ENCODE results near the gene GPR17.

The GPR17 gene

DNA sequence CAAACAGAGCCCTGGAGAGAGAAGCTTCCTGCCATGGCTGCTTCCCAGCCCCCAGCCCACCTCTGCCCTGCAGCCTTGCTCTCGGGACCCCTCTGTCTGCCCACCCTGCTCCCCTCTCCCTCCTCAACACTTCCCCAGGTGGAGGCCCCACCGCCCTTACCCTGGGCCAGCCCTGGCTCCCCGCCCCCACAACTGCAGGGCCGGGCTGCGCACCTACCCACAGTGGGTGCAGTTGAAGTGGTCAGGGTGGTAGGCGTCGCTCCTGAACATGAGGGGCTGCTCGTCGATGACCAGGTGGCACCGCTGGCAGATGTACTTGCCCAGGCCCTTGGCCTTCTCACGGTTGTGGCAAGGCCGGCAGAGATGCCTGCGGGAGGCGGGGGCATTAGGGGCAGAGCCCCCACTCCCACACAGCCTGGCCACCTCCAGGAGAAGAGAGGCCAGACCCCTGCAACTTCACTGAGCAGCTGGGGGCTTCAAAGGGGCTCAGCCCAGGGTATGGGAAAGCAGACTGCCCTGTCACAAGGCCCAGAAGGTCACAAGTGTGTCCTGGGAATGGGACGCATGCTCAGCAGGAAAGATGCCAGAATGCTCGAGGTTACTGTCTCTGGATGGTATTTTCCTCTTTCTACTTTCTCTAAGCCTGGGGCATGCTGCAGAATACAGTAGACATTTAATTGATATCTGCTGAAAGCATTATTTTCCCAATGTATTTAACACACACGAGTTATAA lies 3.1 kb upstream of the GPR17 start:
- no peak for DNase-seq

DNA sequence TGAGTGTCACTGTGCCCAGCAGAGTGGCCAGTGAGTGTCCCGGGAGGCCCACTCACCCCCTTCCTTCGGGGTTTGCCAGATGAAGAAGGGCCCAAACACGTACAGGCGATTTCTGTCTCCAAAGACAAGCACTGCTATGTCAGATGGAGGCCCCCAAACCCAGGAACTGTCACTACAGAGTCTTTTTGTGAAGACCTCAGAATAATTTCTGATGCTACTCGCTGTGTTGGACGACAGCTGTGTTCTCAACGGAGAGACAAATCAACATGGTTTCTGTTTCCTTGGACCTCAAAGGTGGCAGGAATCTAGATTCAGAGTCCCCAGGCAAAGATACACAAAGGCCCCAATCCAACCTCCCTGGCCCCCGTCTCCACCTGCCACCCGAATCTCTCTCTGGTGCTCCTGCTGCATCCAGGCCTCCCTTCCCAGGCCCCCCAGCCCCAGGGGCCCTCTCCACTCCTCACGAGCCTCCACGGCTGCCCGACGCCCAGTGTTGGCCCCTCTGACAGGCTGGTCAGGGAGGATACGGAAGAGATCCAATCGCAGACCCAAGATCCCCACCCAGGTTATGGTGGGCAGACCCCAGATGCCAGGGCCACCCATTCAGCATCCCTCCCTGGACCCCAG lies 2.4 kb upstream of the GPR17 start:
- no peak for DNase-seq

DNA sequence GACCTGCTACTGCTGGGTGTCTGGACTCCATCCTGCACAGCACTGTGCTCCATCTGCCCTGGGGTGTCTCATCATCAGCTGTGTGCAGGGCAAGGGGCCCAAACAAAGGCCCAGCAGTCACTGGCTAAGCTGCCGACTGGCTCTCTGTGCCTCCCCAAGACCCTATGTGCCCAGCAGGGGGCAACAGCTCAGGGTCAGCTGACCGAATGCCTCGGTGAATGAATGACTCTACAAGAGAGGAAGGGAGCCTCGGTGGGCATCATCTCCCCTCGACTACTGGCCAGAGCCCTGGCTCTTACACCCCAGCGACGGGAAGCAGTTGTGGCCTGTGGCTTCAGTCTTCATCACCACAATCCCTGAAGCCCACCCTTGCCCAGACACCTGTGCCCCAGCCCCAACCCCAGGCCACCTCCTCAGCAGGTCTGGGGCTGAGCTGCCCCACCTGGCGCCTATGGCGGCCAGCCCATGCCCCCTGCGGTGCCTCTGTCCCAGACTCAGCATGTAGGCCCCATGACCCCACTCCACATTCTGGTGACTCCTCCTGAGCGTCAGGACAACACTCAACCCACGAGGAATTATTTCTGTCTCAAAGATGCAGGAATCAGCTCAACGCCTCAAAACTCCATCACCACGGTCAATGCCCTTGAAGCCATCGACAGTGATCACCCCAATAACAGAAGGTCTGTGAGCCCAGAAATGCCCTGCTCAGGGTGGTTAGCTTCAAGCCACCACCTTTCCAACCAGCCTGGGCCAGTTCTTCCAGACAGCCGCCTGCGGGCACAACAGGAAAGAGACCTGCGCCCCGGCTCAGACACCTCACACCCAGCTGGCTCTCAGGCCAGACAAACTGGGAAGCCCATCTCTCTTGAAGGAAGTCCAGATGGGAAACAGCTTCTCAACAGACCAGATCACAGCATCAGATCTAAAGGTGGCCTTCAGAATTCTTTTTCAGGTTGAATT lies 1.6 kb upstream of the GPR17 start:
- no peak for DNase-seq

DNA sequence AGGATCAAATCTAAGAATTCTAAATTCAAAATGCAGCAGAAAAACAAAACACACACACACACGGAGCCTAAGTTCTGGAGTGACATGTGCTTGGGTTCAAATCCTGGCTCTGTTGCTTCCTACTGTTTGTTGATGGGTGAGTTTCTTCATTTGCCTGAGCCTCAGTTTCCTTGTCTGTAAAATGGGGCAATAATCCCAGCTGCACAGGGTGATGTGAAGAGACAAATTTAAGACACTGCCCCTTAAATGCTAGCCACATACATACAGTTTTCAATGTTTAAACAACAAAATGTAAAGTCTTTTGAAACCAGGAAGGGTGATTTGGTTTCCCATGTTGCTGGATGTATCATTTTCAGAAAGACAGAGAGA lies 943 bp upstream of the GPR17 start:
- DNase-seq, result no peak

DNA sequence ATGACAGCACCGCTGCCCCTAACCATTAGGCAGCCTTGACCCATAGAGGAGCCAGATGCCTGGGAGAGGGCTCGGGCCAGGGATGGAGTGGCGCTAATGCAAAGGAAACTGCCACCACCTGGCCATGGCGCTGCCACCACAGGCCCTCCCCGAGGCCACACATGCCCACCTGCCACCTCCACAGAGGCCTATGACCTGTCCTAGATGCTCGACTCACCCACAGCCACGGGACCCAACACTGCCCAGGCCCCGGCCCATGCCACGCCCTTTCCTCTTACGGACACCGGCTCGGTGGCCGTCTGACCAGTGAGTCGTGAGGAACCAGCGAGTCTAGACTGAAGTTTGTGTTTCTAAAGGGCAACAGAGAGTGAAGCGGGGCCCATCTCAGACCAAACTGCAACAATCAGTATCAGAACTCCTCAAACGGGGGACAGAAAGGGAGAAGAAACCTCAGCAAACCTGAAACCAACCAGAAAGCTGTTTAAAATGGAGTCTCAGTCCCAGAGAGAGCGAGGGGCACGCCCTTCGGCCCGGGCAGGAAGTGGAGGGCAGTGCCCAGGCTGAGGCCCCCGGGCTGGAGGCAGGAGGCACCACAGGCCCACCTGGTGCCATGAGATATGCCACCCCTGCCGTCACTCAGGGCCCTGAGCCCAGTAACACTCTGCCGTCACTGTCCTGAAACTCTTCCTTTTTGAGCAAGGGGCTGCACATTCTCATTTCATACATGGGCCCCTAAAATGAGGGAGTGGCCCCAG lies 711 bp downstream of the GPR17 start:
- DNase-seq, result no peak

DNA sequence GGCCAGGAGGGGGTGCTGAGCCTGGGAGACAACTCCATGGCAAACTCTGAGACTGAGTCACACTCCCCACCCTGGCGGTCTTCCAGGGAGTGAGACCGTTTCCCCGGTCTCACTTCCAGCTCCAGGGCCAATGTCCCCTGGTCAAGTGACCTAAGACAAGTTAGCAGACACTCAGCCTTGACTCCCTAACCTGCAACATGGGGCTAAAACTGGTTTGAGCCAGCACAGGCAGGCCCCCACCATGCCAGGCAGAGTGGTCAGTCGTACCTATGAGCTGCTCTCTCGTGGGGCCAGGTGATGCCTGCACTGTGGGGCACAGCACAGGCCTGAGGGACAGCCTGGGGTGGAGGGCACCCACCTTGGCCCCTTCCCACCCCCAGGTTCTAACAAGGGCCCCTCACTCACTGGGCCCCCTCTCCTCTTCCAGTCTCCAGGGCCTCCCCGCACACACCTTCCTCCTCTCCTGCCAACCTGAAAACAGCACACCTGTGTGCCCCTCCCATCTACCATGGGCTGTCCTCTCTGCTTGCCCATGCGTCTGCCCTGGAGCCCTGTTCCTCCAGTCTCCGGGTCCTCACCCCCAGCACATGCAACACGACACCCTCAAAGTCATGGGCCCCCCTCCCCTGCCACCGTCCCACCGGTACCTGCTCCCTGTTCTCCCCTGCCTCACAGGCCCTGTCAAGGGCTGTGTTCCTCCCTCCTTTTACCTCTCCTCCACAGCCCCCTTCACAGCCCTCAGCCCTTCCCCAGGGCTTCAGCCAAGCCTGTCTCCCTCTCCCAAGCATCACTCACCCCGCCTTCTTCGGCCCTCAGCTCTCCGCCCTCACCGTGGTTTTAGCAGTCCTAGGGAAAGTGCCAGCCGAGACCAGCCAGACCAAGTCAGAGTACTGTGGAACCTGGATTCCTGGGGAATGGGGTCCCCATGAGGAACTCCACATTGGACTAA lies 1.6 kb downstream of the GPR17 start:
- DNase-seq, result no peak

DNA sequence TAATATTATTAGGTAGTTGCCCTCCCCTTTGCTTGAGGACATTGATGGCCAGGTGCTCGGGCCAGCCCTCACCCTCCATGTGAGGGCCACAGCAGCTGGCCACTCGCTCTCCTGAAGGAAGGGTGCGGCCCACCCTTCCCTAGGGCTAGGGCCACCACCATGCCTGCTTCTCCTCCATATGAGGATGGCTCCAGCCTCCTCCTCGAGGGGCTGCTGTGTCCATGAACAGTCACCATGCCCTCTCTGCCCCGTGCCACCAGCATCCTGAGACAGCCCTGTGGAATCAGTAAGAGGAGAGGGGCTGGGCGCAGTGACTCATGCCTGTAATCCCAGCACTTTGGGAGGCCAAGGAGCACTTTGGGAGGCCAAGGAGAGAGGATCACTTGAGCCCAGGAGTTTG lies 2.4 kb downstream of the GPR17 start:
- DNase-seq, result no peak

DNA sequence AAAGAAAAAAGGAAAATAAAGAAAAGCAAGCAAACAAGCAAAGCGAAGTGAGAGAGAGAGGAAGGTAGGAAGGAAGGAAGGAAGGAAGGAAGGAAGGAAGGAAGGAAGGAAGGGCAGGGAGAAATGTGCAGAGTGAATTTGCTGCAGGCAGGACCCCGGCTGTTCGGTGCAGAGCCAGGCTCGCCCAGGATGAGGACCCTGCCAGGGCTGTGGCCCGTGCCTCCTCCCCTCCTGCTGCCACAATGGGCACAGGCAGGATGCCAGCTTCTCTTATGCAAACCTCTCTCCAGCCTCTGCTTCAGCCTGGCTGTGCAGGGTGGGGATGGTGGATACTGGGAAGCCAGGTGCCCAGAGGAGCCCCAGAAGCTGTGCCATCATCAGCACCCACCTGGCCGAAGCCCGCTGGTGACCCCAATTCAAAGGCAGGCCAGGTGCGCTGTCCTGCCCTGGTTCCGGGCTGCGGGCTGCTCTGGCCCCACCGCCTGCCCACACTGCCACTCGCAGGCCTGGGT lies 3.2 kb downstream of the GPR17 start:
- no peak for DNase-seq

DNA sequence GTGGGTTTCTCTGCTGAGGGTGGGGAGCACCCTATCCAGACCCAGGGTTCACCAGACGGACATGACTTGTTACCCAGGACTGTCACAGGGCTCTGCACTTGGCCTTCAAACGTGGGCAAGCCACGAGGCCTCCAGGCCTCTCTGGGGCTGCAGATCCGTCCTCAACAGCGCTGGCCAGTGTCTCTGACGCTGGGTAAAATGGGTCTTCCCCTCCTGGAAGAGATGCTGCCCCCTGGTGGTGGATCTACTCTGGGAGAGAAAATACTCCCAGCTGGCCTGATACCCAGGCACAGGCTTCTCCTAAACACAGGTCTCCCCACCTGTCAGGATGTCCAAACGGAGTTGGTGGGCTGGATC lies 3.7 kb downstream of the GPR17 start:
- peak; percentile 92 to 95 for DNase-seq

DNA sequence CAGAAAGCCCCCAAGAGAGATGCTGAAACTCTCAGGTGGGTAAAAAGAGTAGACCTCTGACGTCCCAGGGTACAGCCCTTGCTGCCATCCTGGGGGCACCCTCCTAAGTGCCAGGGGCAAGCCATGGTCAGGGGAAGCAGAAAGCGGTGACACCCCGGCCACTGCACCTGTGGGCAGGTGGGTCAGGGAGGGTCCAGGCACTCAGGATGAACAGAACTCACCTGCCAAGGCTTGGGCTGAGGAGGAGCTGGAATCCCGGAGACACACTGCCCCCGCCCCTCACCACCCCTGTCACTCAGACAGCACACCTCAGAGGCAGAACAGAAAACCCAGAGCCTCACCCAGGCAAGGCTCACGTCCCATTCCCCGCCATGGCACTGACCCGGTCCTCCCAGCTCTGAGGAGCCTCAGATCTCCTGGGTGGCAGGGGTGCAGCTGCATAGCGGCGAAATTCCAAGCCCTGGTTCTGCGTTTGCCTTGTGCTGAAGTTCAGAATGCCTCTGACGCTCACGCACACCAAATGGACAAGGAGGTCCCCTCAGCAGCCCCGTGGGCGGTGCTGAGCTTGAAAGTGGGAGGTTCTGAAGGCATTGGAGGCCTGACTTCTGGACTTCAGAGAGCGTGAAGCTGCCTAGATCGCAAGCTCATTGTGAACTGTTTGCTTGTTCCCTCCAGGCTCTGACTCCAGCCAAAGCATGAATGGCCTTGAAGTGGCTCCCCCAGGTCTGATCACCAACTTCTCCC lies 4.3 kb downstream of the GPR17 start:
- DNase-seq, result no peak

DNA sequence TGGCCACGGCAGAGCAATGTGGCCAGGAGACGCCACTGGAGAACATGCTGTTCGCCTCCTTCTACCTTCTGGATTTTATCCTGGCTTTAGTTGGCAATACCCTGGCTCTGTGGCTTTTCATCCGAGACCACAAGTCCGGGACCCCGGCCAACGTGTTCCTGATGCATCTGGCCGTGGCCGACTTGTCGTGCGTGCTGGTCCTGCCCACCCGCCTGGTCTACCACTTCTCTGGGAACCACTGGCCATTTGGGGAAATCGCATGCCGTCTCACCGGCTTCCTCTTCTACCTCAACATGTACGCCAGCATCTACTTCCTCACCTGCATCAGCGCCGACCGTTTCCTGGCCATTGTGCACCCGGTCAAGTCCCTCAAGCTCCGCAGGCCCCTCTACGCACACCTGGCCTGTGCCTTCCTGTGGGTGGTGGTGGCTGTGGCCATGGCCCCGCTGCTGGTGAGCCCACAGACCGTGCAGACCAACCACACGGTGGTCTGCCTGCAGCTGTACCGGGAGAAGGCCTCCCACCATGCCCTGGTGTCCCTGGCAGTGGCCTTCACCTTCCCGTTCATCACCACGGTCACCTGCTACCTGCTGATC lies 4.9 kb downstream of the GPR17 start:
- DNase-seq, result no peak

DNA sequence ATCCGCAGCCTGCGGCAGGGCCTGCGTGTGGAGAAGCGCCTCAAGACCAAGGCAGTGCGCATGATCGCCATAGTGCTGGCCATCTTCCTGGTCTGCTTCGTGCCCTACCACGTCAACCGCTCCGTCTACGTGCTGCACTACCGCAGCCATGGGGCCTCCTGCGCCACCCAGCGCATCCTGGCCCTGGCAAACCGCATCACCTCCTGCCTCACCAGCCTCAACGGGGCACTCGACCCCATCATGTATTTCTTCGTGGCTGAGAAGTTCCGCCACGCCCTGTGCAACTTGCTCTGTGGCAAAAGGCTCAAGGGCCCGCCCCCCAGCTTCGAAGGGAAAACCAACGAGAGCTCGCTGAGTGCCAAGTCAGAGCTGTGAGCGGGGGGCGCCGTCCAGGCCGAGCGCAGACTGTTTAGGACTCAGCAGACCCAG lies 5.4 kb downstream of the GPR17 start:
- no peak for DNase-seq

DNA sequence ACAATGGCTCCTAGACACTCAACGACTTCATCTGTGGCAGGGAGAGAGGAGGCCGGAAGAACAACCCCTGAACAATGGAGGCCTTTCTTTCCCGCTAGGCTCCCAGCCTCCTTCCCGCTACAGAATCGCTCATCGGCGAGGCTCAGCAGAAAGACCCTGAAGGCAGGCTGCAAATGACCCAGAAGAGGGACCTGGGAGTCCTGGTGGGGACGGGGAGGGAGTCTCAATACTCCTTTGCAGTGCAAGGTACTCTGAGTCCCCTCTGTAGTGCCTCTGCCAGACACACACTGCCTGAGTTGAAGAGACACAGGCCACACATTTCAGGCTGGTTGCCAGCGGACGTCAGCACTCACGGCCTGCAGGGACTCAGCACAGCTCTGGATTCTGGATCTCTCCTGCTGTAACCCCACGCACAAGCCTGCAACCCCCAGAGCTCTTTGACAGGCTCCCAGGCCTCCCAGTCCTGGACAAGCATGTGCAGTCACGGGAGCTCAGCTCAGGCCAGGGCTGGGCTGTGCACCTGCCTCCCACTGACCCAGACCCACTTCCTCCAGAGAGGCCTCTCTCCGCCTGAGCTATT lies 6.1 kb downstream of the GPR17 start:
- no peak for DNase-seq

DNA sequence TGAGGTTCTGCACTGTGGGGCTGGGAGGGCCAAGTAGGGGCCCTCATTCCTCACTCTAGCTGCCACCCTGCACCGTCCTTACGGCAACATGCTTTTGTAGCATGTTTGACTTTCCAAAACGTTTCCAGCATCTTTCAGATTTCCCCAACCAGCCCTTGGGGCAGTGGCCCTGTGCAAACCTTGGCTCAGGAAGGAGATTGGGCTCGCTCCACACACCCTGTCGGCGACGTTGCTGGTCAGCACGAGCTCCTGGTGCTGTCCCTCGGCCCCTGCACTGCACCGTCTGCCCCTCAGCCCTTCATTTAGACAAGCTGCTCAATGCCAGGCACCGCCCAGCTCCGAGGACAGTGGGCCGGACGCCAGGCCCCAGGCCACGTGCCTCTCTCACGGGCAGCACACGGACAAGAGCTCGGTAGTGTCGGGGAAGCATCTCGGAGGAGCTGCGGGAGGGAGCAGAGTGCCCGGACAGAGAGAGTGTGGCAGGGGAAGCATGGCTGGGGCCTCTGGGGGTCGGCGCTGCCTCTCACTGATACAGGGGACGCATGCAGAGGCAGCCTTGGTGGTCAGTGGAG lies 6.9 kb downstream of the GPR17 start:
- DNase-seq, result no peak

DNA sequence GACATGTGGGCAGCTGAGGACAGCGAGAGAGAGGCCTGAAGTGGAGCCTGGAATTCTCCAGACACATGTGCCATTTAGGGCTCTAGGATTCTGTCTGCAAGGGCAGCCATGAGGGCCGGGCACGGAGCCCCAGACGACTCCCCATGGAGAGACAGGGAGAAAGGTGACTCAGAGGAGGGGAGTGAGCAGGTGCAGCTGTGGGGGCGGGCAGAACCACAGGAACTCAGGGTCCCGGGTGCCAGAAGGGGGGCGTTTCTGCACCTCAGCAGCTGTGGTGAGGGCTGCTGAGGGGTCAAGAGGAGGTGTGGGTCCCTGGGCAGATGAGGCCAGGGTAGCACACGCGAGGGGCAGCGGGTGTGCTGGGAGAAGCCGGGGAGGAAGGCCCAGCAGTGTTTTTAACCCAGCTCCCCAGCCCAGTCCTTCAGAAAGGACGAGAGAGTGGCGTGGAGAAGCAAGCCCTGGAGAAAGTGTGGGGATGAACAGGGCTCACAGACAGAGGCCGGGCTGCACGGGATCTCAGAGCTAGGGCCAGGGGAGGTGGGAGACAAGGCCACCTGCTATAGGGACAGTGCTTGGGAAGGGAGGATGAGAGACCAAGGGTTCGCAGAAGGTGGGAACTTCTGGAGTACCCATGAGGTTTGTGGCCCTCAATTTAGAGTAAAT lies 7.6 kb downstream of the GPR17 start:
- no peak for DNase-seq

DNA sequence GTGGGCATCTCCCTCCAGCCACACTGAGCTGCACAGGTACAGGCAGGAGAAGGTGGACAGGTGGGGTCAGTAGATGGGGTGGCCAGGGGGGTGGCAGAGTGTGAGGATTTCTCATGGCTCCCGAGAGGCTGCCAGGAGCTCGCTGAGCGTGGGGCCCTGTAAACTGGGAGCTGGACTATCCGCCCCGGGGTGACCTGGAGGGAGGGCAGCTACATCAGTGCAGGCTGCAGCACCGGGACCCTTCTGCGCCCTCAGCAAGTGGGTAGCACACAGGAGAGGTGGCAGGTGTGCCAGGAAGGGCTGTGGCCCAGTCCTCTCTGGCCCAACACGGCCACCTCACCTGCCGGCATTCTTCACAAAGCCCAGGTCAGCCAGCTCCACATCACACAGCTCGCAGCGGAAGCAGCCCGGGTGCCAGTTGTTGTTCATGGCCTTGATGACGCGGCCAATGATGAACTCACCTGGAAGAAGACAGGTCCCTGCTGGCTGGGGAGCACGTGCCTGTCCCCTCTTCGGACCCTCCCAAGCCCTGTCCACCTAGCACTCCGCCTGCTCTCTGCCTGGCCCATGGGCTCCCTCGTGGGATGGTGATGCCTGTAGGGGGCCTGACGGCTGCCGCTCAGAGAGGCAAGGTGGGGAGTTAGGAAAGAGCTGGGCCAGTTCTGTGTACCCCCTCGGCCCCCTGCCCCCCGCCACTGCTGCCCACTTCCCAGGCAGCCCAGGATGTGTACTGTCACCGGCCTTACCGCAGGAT lies 8.3 kb downstream of the GPR17 start:
- DNase-seq, result no peak

DNA sequence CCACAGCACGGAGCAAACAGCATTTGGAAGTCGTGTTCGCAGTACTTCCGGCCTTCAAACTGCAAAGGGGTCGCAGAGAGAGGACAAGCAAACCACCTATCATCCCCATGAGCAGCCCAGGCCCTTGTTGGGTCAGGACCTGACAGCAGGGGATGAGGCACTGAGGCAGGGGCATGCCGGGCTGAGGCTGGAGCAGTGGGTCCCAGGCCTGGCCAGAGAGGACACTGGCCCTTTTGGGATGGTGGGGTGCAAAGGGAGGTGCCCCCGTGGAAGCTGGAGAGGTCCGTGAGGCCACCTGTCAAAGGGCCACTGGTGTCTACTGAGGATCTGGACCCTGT lies 8.9 kb downstream of the GPR17 start:
- no peak for DNase-seq

All from activated CD4-positive, alpha-beta T cell treated with anti-CD3 and anti-CD28 coated beads, Interleukin-2, amount 50 U/mL, for 48 hours (primary cell).